Neural cell (in vitro differentiated cells): ENCODE results near the gene TSNAX.

Source experiments
- EZH2 ChIP-seq: fragments of 200-600, 300-800 bp; shearing (Covaris generic), sonication (generic); IDR thresholded peaks from 2 replicates; pipeline ENCODE4 v1.6.1; 2014; ENCODE audit warnings: antibody characterized with exemption, low read length, borderline replicate concordance, mild to moderate bottlenecking; ENCODE audit not compliant: insufficient read depth, poor library complexity, severe bottlenecking
- POLR2AphosphoS5 ChIP-seq: IDR thresholded peaks from 2 replicates; pipeline ENCODE4 v1.6.1; 2012
- RAD21 ChIP-seq: fragments of 450-650 bp; conservative IDR thresholded peaks from 2 replicates; pipeline ENCODE4 v1.6.1; 2014; ENCODE audit warnings: antibody characterized with exemption, mild to moderate bottlenecking, moderate library complexity
- SMC3 ChIP-seq: fragments of 450-650 bp; conservative IDR thresholded peaks from 2 replicates; pipeline ENCODE4 v1.6.1; 2014; ENCODE audit warnings: antibody characterized with exemption, mild to moderate bottlenecking, moderate library complexity; ENCODE audit not compliant: poor library complexity
- TAF1 ChIP-seq: IDR thresholded peaks from 2 replicates; pipeline ENCODE4 v1.6.1; 2012; ENCODE audit warnings: low read depth
- TF ChIP-seq, protein P1 (sequence below): IDR thresholded peaks from 2 replicates; pipeline ENCODE4 v1.6.1; 2012; ENCODE audit warnings: borderline replicate concordance
- TF ChIP-seq, protein P2 (sequence below): fragments of 450-650 bp; IDR thresholded peaks from 2 replicates; pipeline ENCODE4 v1.5.1; 2014; ENCODE audit warnings: antibody characterized with exemption, mild to moderate bottlenecking, moderate library complexity; ENCODE audit not compliant: poor library complexity, severe bottlenecking

- TF ChIP-seq, protein P1, sequence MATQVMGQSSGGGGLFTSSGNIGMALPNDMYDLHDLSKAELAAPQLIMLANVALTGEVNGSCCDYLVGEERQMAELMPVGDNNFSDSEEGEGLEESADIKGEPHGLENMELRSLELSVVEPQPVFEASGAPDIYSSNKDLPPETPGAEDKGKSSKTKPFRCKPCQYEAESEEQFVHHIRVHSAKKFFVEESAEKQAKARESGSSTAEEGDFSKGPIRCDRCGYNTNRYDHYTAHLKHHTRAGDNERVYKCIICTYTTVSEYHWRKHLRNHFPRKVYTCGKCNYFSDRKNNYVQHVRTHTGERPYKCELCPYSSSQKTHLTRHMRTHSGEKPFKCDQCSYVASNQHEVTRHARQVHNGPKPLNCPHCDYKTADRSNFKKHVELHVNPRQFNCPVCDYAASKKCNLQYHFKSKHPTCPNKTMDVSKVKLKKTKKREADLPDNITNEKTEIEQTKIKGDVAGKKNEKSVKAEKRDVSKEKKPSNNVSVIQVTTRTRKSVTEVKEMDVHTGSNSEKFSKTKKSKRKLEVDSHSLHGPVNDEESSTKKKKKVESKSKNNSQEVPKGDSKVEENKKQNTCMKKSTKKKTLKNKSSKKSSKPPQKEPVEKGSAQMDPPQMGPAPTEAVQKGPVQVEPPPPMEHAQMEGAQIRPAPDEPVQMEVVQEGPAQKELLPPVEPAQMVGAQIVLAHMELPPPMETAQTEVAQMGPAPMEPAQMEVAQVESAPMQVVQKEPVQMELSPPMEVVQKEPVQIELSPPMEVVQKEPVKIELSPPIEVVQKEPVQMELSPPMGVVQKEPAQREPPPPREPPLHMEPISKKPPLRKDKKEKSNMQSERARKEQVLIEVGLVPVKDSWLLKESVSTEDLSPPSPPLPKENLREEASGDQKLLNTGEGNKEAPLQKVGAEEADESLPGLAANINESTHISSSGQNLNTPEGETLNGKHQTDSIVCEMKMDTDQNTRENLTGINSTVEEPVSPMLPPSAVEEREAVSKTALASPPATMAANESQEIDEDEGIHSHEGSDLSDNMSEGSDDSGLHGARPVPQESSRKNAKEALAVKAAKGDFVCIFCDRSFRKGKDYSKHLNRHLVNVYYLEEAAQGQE: no peak
- TF ChIP-seq EZH2 (no peak), RAD21 (no peak), POLR2AphosphoS5 (no peak), SMC3 (no peak), TAF1 (no peak)
- TF ChIP-seq, protein P2, sequence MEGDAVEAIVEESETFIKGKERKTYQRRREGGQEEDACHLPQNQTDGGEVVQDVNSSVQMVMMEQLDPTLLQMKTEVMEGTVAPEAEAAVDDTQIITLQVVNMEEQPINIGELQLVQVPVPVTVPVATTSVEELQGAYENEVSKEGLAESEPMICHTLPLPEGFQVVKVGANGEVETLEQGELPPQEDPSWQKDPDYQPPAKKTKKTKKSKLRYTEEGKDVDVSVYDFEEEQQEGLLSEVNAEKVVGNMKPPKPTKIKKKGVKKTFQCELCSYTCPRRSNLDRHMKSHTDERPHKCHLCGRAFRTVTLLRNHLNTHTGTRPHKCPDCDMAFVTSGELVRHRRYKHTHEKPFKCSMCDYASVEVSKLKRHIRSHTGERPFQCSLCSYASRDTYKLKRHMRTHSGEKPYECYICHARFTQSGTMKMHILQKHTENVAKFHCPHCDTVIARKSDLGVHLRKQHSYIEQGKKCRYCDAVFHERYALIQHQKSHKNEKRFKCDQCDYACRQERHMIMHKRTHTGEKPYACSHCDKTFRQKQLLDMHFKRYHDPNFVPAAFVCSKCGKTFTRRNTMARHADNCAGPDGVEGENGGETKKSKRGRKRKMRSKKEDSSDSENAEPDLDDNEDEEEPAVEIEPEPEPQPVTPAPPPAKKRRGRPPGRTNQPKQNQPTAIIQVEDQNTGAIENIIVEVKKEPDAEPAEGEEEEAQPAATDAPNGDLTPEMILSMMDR: no peak
These were observed 47.0 kb downstream of the TSNAX start for GRCh38 chr1:231575472-231575871.
